C4-2B (cell line): ENCODE measurements around the gene ZNF823.
"Not testable (repeated sequence)": the region's sequence is repeated elsewhere in the genome, so short reads cannot be mapped to it uniquely, and the experiment has no call there.

ENCODE experiments used
- H3K27ac ChIP-seq: fragments of 450-650 bp; 2 replicates; pipeline ENCODE4 v1.5.1; 2017
- CTCF ChIP-seq: fragments of 450-650 bp; conservative IDR thresholded peaks from 2 replicates; pipeline ENCODE4 v1.5.1; 2017; ENCODE audit warnings: mild to moderate bottlenecking
- ZFX ChIP-seq: fragments of 450-650 bp; IDR thresholded peaks from 2 replicates; pipeline ENCODE4 v1.6.1; 2017

ZNF823 gene

DNA sequence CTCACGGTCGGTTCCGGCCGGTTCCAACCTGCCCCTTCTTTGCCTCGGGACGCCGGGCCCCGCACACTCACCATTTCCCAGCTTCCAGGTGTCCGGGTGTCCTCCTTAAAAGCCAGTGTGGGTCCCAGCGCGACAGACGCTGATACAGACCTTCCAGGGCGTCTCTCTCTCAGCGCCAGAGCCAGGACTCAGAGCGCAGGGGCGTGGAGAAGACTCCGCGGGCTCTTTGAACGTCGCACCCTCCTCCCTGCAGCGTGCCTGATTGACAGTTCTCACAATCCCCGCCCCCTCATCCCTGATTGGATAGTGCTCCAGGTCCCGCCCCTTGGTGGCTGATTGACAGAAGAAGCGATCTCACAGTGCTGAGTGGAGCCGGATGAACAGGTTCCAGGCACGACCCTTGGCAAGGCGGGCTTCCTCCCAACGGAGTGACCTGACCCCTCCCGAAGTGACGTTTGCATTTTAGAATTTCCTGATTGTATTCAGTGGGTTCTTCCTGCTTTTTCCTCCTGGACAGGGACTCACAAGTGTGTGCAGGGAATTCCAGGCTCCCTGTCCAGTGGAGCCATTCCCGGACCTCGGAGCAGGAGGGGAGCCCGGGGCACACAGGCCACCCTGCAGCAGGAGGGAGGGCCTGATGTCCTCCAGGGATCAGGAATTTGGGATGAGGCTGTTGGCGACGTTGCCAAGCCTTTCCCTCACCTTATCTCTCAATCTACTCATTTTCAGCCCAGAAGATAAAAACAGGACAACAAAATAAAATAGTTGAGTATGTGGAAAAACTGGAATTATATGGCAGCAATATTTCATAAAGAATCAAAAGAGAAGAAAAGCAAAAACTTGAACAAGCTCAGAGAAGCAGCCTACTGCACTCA lies at the start of gene ZNF823:
TSS of gene ZNF823 (minus strand) at position 201 of the 875 bp plus-strand sequence. CDS start at position 74, 127 bp downstream.
- peak within 1 kb of the TSS; percentile 94 for H3K27ac ChIP-seq
- TF ChIP-seq ZFX (no peak), CTCF (no peak; the same call in 1 of the 2 replicates)

DNA sequence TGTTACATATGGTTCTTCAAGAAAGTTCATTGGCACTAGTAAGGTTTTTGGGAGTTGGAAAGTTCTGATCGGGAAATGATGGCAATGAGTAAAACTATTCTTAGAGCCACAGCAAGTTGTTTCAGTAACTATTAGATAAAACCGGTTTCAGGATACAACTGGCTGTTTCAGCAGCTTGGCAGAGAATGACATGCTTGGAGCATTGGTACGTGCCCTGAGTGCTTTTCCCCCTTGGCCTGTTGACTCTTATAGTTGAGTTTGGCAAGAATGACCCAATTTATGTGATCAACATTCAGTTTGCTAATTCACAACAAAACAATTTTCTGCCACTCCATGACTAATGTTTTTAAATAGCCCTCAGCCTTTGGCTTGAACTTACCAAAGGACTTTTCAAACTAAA lies 48.8 kb upstream of the ZNF823 start:
- TF ChIP-seq CTCF = no peak
- TF ChIP-seq ZFX = no peak
- H3K27ac ChIP-seq = no peak overlapping the region

DNA sequence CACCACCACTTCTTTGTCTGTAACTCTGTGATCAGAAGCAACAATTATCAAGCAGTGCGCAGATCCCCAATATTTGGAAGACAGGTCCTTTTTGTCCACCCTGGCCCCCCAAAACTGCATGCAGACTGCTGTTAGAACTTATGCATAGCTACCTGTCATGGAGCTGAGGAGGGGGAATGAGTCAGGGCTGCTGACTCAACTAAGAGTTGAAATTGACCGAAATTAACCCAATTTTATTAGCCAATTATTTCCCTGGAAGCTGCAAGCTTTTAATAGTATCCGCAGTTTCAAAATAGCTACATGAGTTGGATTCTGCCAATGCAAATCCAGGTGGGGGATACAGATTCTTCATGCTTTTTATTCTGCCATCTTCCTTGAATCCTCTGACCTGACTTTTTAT lies 45.6 kb upstream of the ZNF823 start:
- H3K27ac ChIP-seq = no peak overlapping the region
- TF ChIP-seq ZFX (no peak), CTCF (no peak)

DNA sequence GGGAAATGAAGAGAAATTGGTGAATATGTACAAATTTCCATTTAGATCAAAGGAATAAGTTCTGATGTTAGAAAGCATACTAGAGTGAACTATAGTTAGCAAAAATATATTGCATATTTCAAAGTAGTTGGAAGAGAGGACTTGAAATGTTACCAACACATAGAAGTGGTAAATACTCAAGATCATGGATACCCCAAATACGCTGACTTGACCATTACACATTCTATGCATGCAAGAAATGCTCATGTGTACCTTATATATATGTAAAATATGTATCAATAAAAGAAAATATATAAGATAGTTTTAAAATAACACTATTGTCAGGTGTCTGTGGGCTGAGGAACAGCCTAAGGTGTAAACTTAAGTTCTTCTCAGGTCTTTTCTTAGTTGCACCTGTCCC lies 45.0 kb upstream of the ZNF823 start:
- no peak for TF ChIP-seq CTCF
- TF ChIP-seq ZFX = no peak
- no peak overlapping the region for H3K27ac ChIP-seq

GRCh38 chr19:11781295-11782057 lies 42.7 kb upstream of the ZNF823 start:
- TF ChIP-seq ZFX (no peak), CTCF (no peak)
- H3K27ac ChIP-seq = no peak overlapping the region

- H3K27ac ChIP-seq = no peak overlapping the region
- TF ChIP-seq CTCF (no peak), ZFX (no peak)
Observed at GRCh38 chr19:11780431-11781020, 41.8 kb upstream of the ZNF823 start.

DNA sequence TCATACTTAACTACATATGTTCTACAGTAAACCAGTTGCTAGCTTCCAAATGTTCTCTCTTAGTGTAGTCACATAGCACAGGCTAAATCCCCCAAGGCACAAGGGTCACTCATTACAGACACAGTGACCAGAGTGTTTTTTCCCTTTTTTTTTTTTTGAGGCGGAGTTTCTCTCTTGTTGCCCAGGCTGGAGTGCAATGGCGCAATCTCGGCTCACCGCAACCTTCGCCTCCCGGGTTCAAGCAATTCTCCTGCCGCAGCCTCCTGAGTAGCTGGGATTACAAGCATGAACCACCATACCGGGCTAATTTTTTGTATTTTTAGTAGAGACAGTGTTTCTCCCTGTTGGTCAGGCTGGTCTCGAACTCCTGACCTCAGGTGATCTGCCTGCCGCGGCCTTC lies 37.9 kb upstream of the ZNF823 start:
- H3K27ac ChIP-seq = not testable (repeated sequence)
